ENCODE data around the gene SNAP47.

The SNAP47 gene

DNA sequence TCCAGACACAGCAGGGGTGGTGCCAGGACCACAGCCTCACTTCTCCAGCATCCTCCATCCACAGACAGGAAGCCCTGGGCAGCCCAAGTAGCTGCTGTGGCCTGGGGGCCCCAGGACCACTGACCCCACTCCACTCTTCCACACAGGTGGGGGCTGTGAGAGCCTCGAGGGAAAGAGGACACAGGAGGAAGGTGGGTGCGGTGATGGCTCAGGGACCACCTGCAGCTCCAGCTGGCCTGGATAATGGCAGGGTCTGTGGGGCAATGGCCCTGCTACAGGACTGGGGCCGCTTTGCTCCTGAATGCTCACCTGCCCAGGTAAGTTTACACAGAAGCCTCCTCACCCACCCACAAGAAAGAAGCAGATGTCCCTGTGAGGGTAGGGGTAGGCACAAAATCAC is 61.9 kb downstream of the SNAP47 start:
- ATAC-seq = no peak
- TF ChIP-seq, protein P1, sequence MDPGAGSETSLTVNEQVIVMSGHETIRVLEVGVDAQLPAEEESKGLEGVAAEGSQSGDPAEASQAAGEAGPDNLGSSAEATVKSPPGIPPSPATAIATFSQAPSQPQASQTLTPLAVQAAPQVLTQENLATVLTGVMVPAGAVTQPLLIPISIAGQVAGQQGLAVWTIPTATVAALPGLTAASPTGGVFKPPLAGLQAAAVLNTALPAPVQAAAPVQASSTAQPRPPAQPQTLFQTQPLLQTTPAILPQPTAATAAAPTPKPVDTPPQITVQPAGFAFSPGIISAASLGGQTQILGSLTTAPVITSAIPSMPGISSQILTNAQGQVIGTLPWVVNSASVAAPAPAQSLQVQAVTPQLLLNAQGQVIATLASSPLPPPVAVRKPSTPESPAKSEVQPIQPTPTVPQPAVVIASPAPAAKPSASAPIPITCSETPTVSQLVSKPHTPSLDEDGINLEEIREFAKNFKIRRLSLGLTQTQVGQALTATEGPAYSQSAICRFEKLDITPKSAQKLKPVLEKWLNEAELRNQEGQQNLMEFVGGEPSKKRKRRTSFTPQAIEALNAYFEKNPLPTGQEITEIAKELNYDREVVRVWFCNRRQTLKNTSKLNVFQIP (CRISPR knock-in tag; IDR thresholded peaks at IDR 0.05; ENCODE audit: borderline replicate concordance, low read depth) = no peak
- TF ChIP-seq, protein P2, sequence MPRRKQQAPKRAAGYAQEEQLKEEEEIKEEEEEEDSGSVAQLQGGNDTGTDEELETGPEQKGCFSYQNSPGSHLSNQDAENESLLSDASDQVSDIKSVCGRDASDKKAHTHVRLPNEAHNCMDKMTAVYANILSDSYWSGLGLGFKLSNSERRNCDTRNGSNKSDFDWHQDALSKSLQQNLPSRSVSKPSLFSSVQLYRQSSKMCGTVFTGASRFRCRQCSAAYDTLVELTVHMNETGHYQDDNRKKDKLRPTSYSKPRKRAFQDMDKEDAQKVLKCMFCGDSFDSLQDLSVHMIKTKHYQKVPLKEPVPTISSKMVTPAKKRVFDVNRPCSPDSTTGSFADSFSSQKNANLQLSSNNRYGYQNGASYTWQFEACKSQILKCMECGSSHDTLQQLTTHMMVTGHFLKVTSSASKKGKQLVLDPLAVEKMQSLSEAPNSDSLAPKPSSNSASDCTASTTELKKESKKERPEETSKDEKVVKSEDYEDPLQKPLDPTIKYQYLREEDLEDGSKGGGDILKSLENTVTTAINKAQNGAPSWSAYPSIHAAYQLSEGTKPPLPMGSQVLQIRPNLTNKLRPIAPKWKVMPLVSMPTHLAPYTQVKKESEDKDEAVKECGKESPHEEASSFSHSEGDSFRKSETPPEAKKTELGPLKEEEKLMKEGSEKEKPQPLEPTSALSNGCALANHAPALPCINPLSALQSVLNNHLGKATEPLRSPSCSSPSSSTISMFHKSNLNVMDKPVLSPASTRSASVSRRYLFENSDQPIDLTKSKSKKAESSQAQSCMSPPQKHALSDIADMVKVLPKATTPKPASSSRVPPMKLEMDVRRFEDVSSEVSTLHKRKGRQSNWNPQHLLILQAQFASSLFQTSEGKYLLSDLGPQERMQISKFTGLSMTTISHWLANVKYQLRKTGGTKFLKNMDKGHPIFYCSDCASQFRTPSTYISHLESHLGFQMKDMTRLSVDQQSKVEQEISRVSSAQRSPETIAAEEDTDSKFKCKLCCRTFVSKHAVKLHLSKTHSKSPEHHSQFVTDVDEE (CRISPR knock-in tag; IDR thresholded peaks at IDR 0.05) = no peak
- TF ChIP-seq ISL1 (CRISPR knock-in tag; IDR thresholded peaks at IDR 0.05) (no peak), ZFP30 (CRISPR knock-in tag; IDR thresholded peaks at IDR 0.05) (no peak), RARB (CRISPR knock-in tag; IDR thresholded peaks at IDR 0.05) (no peak), PPARA (CRISPR knock-in tag; IDR thresholded peaks at IDR 0.05; ENCODE audit: borderline replicate concordance) (no peak), GLIS3 (CRISPR knock-in tag; IDR thresholded peaks at IDR 0.05) (no peak), TOX (CRISPR knock-in tag; IDR thresholded peaks at IDR 0.05; ENCODE audit: borderline replicate concordance) (no peak), TCF4 (CRISPR knock-in tag; IDR thresholded peaks at IDR 0.05; ENCODE audit: borderline replicate concordance) (no peak), ZFP3 (CRISPR knock-in tag; IDR thresholded peaks at IDR 0.05) (no peak), CSDC2 (CRISPR knock-in tag; IDR thresholded peaks at IDR 0.05) (no peak), ZC3H10 (CRISPR knock-in tag; IDR thresholded peaks at IDR 0.05) (no peak), ZNF565 (CRISPR knock-in tag; conservative IDR thresholded peaks at IDR 0.05; ENCODE audit: low read depth) (no peak), ARNTL (CRISPR knock-in tag; IDR thresholded peaks at IDR 0.05; ENCODE audit: borderline replicate concordance, low read depth) (no peak), BACH2 (CRISPR knock-in tag; IDR thresholded peaks at IDR 0.05; ENCODE audit: borderline replicate concordance) (no peak), OSR1 (CRISPR knock-in tag; IDR thresholded peaks at IDR 0.05) (no peak), SNAI2 (CRISPR knock-in tag; IDR thresholded peaks at IDR 0.05) (no peak)
- TF ChIP-seq, protein P3, sequence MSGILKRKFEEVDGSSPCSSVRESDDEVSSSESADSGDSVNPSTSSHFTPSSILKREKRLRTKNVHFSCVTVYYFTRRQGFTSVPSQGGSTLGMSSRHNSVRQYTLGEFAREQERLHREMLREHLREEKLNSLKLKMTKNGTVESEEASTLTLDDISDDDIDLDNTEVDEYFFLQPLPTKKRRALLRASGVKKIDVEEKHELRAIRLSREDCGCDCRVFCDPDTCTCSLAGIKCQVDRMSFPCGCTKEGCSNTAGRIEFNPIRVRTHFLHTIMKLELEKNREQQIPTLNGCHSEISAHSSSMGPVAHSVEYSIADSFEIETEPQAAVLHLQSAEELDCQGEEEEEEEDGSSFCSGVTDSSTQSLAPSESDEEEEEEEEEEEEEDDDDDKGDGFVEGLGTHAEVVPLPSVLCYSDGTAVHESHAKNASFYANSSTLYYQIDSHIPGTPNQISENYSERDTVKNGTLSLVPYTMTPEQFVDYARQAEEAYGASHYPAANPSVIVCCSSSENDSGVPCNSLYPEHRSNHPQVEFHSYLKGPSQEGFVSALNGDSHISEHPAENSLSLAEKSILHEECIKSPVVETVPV (CRISPR knock-in tag; IDR thresholded peaks at IDR 0.05) = no peak

GRCh38 chr1:227797625-227798024 is 62.4 kb downstream of the SNAP47 start:
- TF ChIP-seq ARNTL (CRISPR knock-in tag; IDR thresholded peaks at IDR 0.05; ENCODE audit: borderline replicate concordance, low read depth) (no peak), RARB (CRISPR knock-in tag; IDR thresholded peaks at IDR 0.05) (no peak), ZFP3 (CRISPR knock-in tag; IDR thresholded peaks at IDR 0.05) (no peak), OSR1 (CRISPR knock-in tag; IDR thresholded peaks at IDR 0.05) (no peak), BACH2 (CRISPR knock-in tag; IDR thresholded peaks at IDR 0.05; ENCODE audit: borderline replicate concordance) (no peak), PPARA (CRISPR knock-in tag; IDR thresholded peaks at IDR 0.05; ENCODE audit: borderline replicate concordance) (no peak), CSDC2 (CRISPR knock-in tag; IDR thresholded peaks at IDR 0.05) (no peak), SNAI2 (CRISPR knock-in tag; IDR thresholded peaks at IDR 0.05) (no peak), CREB5 (CRISPR knock-in tag; IDR thresholded peaks at IDR 0.05; ENCODE audit: low read depth) (no peak), ZNF70 (CRISPR knock-in tag; IDR thresholded peaks at IDR 0.05) (no peak), ZNF565 (CRISPR knock-in tag; conservative IDR thresholded peaks at IDR 0.05; ENCODE audit: low read depth) (no peak), TOX (CRISPR knock-in tag; IDR thresholded peaks at IDR 0.05; ENCODE audit: borderline replicate concordance) (no peak), ESRRG (CRISPR knock-in tag; IDR thresholded peaks at IDR 0.05) (no peak), ZNF8 (CRISPR knock-in tag; IDR thresholded peaks at IDR 0.05) (no peak), GLIS3 (CRISPR knock-in tag; IDR thresholded peaks at IDR 0.05) (no peak), ZFP30 (CRISPR knock-in tag; IDR thresholded peaks at IDR 0.05) (no peak)
- TF ChIP-seq, protein P1 (CRISPR knock-in tag; IDR thresholded peaks at IDR 0.05; ENCODE audit: borderline replicate concordance, low read depth) = no peak
- TF ChIP-seq, protein P3 (CRISPR knock-in tag; IDR thresholded peaks at IDR 0.05) = no peak
- ATAC-seq = no peak

Measured in SK-N-SH treated with all-trans-retinoic acid at 6 μM for 48 hours (cell line).